ENCODE data around the gene TTC31.

GRCh38 chr2:74493546-74493945 is 10.7 kb downstream of the TTC31 start:
- TF ChIP-seq CTCF (conservative IDR thresholded peaks at IDR 0.05; ENCODE audit: low read depth, low read length) (no peak), EZH2 (IDR thresholded peaks at IDR 0.05; ENCODE audit: borderline replicate concordance, low read depth, low read length, poor library complexity, severe bottlenecking) (no peak)
